Measurements from ENCODE around the gene METTL25B.

The METTL25B gene

DNA sequence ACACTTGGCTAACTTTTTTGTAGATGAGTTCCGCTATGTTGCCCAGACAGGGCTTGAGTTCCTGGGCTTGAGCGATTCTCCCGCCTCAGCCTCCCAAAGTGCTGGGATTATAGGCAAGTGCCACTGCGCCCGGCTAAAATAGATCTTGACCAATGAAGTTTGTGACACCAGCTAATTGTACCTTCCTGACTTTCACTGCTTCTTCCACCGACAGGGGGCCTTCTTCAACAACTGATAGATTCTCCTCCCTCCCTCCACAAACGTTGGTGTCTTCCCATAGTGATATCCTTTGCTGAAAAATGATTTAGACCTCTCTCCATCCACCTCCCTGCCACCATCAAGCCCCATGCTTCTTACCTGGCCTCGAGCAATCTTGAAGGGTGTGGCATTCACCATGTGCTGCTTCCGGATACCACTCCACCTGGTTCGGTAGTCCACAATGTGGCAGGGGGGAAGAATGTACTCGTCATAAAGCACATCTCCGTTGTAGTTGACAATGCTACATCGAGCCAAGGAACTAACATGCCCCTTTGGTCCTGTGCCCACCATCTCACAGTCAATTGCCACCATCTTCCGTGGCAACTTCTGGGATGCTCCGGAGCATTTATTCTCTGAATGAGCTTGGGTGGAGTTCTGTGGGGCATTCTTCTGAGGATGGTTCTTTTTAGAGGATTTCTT is 1.6 kb upstream of the METTL25B start:
- DNase-seq (ENCODE audit: low spot score) = peak; percentile 70

- no peak for DNase-seq (ENCODE audit: low spot score)
These were observed 777 bp upstream of the METTL25B start for GRCh38 chr1:156727492-156727891.

DNA sequence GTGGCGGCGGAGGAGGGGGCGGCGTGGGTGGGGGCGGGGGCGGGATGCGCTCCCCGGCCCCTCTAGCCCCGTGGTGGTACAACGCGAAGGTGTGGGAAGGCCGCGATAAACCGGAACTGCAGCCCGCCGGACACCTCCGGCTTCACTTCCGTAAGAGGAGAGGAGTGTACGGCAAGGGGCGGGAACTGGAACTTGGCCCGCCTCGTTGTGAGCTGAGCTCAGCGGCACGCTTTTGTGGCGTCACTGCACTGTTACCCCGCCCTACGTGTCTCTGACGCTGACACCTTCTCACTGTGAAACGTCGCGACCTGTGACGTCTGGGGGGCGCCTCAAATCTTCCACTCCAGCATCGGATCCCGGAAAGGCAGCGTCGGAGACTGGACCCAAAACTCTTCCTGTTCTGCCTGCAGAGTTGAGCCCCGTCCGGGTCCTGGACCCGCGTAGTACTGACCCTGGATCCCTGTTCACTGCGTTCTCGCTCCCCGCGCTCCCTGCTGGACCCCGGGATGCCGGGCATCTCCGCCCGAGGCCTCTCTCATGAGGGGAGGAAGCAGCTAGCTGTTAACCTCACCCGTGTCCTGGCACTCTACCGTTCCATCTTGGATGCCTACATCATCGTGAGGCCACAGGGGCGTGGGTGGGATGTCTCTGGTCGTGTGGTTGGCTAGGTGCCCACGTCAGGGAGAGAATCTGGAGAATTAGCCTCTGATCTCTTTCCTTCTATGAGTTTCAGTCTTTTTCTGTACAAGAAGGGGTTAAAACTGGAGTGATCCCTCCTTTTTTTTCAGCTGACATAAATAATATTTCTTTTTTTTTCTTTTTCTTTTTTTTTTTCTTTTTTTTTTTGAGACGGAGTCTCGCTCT is 562 bp downstream of the METTL25B start, which contains the start of gene ISG20L2:
ISG20L2 (minus strand) TSS at position 168 of the 864 bp plus-strand sequence. CDS start 1,114 bp downstream, outside the sequence.
- peak; percentile 94 for DNase-seq (ENCODE audit: low spot score)

DNA sequence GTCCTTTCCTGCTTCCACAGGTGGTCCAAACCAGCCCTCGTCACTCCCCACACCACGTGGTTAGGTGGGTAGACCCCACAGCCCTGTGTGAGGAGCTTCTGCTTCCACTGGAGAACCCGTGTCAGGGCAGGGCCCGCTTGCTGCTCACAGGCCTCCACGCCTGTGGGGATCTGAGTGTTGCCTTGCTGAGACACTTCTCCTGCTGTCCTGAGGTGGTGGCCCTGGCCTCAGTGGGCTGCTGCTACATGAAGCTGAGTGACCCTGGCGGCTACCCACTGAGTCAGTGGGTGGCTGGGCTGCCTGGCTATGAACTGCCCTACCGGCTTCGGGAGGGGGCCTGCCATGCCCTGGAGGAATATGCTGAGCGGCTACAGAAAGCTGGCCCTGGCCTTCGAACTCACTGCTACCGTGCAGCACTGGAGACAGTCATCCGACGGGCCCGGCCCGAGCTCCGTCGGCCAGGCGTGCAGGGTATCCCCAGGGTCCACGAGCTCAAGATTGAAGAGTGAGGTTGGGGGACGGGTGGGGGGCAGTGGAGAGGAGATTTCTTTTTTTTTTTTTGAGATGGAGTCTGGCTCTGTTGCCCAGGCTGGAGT is 5.8 kb downstream of the METTL25B start:
- no peak for DNase-seq (ENCODE audit: low spot score)

- DNase-seq (ENCODE audit: low spot score) = no peak
These were observed 10.1 kb downstream of the METTL25B start for GRCh38 chr1:156738407-156738806.

DNA sequence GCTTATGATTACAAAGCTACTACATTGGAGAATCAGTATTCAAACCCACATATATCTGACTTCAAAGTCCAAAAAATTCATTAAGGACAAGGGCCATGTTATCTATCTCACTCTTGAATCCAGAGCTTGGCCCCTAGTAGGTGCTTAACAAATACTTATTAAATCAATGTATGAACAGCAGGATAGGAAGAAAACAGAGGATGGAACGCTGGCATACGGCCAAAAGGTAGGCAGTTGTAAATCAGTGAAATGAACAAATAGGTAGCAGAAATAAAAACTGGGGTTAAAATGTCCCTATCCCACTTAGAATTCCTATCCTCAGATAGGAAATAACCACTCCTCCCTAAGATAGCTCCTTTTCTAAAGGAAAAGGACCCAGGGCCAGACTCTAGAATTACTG is 10.6 kb downstream of the METTL25B start:
- DNase-seq (ENCODE audit: low spot score) = no peak

DNA sequence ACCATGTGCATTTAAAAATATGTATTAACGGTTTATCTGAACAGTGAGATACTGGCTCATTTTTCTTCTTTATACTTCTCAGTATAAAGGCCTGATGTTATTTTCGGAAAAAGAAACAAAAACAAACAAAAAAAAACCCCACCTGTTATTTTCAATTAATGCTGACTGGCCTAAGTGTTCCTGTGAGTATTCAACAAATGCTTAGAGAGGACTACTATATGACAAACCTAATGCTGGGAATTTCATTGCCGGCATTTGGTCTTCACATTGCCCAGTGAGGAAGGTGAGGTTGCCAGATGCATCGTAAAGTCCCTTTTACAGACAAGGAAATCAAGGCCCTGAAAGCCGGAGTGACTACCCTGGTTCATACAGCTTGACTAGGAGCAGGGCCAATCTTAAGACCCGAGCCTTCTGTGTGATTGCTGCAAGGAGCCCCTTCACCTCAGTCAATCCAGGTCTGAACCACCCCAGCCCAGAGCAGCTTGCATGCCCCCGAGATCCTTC is 12.0 kb downstream of the METTL25B start:
- DNase-seq (ENCODE audit: low spot score) = no peak

GRCh38 chr1:156740741-156741480 is 12.6 kb downstream of the METTL25B start, which contains the start of gene MRPL24:
TSS of gene MRPL24 (minus strand) at chr1:156741088. CDS start at chr1:156738704, 2,384 bp downstream.
- peak; percentile 96 for DNase-seq (ENCODE audit: low spot score)

DNA sequence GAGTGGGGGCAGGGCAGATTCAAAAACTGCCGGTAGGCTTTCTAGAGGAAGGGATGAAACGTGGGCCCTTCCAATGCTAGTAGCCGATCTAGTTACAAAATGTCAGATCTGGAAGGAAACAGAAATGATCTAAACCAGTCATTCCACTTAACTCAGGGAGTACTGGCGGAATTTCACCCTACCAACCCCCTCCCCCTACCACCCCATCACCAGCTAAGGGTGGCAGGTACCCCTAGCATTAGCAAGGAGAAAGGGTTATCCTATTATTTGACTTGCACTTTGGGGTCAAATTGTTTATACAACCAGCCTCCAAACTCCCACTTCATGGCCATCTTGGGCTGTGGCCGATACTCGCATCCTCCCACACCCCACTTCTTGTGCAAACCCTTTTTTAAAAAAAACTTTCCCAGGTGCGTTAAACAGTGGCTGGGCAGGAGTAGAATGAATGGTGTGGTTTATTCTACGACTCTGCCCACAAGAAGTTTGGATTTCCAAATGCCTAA is 13.3 kb downstream of the METTL25B start:
- no peak for DNase-seq (ENCODE audit: low spot score)

GRCh38 chr1:156742017-156742416 is 13.7 kb downstream of the METTL25B start:
- DNase-seq (ENCODE audit: low spot score) = no peak

DNA sequence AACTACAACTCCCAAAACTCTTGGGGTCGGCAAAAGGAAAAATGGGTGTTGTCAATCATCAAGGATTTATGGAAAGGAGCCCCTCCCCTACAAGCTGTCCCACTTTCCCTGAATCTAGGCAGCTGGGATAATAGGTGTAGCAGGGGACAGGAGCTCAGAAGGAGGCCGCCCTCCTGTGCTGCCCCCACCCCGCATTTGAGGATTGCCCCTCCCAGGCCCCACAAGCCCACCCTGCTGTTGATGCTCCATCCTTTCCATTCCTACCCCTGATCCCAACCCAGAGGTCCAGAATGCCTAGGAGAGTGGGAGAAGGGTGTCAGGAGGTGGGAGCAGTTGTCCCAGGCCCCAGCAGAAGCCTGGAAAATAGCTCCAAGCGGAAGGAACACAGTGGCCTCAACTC is 14.5 kb downstream of the METTL25B start:
- no peak for DNase-seq (ENCODE audit: low spot score)

- DNase-seq (ENCODE audit: low spot score) = no peak
These were observed 15.4 kb downstream of the METTL25B start for GRCh38 chr1:156743367-156744302.

- DNase-seq (ENCODE audit: low spot score) = no peak
These were observed 16.1 kb downstream of the METTL25B start for GRCh38 chr1:156744344-156744743.

DNA sequence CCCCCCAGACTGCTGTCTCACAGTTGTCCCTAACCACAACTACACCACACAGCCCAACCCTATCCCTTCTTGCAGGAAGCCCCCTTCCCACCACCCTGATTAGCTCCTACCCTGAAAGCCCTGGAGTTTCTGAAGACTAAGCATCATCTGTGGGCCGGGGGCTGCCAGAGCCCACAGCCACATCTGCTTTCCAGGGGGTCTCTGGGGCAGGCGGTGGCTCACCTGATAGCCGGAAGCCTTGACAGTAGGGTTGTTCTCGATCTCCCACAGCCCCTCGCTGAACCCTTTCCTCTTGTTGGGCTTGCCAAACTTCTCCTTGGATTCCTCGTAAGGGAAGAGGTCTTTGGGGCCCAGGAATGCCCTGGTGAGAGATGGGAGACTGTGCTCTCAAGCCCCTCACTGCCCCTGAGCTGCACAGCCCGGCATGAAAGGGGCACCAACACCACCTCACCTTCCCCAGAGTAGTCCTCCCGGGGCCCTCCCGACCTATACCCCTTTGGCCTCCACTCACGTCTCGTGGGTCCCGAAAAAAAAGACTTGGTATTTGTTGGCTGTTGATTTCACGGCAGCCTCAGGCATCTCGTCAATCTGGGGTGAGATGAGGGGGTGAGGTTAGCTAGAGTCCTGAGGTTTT is 16.6 kb downstream of the METTL25B start:
- DNase-seq (ENCODE audit: low spot score) = no peak

GRCh38 chr1:156745881-156746280 is 17.6 kb downstream of the METTL25B start:
- no peak for DNase-seq (ENCODE audit: low spot score)

GRCh38 chr1:156746406-156746727 is 18.1 kb downstream of the METTL25B start:
- DNase-seq (ENCODE audit: low spot score) = no peak

DNA sequence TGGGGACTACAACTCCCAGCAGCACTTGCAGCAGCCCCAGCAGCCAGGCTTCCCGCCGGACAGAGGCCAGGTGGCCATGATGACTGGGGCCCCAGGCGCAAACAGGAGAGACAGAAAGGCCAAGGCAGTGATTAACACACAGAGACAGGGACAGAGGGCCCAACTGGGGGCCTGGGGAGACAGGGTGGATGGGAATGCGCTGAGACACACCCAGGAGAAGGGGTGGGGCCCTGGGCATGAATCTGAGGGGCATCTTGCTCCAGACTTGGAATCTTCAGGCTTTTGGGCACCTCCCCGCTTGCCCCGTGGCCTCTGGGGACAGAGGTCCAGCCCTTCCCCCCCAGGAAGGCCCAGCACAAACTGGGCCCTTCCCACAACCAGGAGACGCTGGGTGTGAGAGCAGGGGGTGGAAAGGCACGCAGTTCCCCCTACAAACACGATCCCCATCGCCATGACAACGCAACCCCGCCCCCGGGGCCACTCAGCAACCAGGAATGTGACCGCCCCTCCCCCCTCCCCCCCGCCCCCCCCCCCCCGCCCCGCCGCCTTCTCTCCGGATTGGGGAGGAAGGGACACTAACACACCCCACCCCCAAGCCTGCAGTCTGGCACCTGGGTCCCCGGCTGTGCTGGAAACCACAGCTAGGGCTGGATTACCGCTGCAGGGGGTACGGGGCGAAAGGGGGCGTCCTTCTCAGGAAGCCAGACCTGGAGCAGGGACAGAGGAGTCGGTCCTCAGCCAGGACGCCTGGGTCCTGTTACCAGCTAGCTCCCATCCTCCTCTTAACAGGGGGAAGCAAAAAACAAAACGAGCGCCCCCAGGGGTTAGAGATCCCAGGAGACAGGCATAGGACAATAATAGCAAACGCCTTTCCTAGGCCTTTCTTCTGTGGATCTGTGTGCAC is 18.7 kb downstream of the METTL25B start:
- peak; percentile 96 for DNase-seq (ENCODE audit: low spot score)

- DNase-seq (ENCODE audit: low spot score) = no peak
These were observed 19.7 kb downstream of the METTL25B start for GRCh38 chr1:156747742-156748669.

Data from AG20443 (cell line).